ENCODE measurements around the gene FAM89B. TPM values are rescaled to one million over a fixed set of nuclear protein-coding genes. Genes with fewer than 3 reads are reported as not detected.

Gene FAM89B
- total and polyA plus RNA-seq, 2 donors (not counting 1 experiment from before 2014, with no cell fraction given), result 30.4 to 50.2 TPM

GRCh38 chr11:65536412-65537295 is 35.7 kb upstream of the FAM89B start:
- Histone ChIP-seq H3K79me2 (ENCODE audit: control insufficient read depth, insufficient read depth, low read length) (no peaks in the 10 kb centered on the region), H3K27me3 (replicated peaks in 1 of 4; ENCODE audit: control extremely low read depth in 1 of 4, control insufficient read depth in 3 of 4, insufficient read depth in 4 of 4, low read length in 3 of 4) (no peaks in the 10 kb centered on the region), H3K4me1 (ENCODE audit: control insufficient read depth in 2 of 2, insufficient read depth in 2 of 2, low read length in 2 of 2) (peaks cover 12 to 13% of the 10 kb centered on the region in 2 donors), H3K9ac (ENCODE audit: low read length) (no peak overlapping the region), H3K27ac (ENCODE audit: low read length in 2 of 2) (no peak overlapping the region), H3K9me3 (ENCODE audit: control extremely low read depth in 1 of 3, control insufficient read depth in 2 of 3, insufficient read depth in 1 of 3, low read length in 2 of 3) (no peaks in the 10 kb centered on the region), H4K20me1 (ENCODE audit: control insufficient read depth, insufficient read depth, low read length, poor library complexity, severe bottlenecking) (peaks cover 7% of the 10 kb centered on the region), H2AFZ (ENCODE audit: insufficient read depth, low read depth, low read length, poor library complexity, severe bottlenecking) (no peak overlapping the region), H3K36me3 (replicated peaks in 1 of 2; ENCODE audit: control extremely low read depth in 1 of 2, control insufficient read depth in 1 of 2, extremely low read depth in 1 of 2, insufficient read depth in 2 of 2, low read length in 1 of 2) (peaks cover 2 to 39% of the 10 kb centered on the region in 2 experiments), H3K4me2 (replicated peaks; ENCODE audit: low read depth, low read length, poor library complexity, severe bottlenecking) (no peak overlapping the region), H3K4me3 (ENCODE audit: control extremely low read depth in 1 of 5, extremely low read depth in 1 of 5, insufficient read depth in 1 of 5, low read depth in 2 of 5, low read length in 4 of 5) (no peak overlapping the region)
- Mint-ChIP-seq H3K4me3 (no peak overlapping the region), H3K4me1 (peaks cover 10% of the 10 kb centered on the region), H3K9me3 (ENCODE audit: insufficient read depth) (no peaks in the 10 kb centered on the region), H3K27me3 (no peaks in the 10 kb centered on the region), H3K27ac (no peak overlapping the region)
- DNase-seq, result no peak
- 94% methylated on average over 7 of the region's 12 CpGs for WGBS (ENCODE audit: insufficient coverage)
- ChIA-PET POLR2A (interaction anchor here (0.6 to 0.7 kb wide), 3 partner anchors 10 to 133 kb away, joined by 4 to 8 read pairs (median 4); no protein-coding TSS in a partner anchor), CTCF (interaction anchor here (0.5 to 2.5 kb wide), 5 partner anchors 15 to 85 kb away, joined by 3 to 9 read pairs (median 4); no protein-coding TSS in a partner anchor)
- intact Hi-C loops (cut with micrococcal nuclease), result no loop called here
- ATAC-seq (ENCODE audit: low read depth), result no peak
- TF ChIP-seq EZH2 (IDR thresholded peaks at IDR 0.05; ENCODE audit: borderline replicate concordance, insufficient read depth, low read depth, low read length, poor library complexity, severe bottlenecking), result no peak
- TF ChIP-seq, protein P1, sequence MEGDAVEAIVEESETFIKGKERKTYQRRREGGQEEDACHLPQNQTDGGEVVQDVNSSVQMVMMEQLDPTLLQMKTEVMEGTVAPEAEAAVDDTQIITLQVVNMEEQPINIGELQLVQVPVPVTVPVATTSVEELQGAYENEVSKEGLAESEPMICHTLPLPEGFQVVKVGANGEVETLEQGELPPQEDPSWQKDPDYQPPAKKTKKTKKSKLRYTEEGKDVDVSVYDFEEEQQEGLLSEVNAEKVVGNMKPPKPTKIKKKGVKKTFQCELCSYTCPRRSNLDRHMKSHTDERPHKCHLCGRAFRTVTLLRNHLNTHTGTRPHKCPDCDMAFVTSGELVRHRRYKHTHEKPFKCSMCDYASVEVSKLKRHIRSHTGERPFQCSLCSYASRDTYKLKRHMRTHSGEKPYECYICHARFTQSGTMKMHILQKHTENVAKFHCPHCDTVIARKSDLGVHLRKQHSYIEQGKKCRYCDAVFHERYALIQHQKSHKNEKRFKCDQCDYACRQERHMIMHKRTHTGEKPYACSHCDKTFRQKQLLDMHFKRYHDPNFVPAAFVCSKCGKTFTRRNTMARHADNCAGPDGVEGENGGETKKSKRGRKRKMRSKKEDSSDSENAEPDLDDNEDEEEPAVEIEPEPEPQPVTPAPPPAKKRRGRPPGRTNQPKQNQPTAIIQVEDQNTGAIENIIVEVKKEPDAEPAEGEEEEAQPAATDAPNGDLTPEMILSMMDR (IDR thresholded peaks at IDR 0.05), result no peak

DNA sequence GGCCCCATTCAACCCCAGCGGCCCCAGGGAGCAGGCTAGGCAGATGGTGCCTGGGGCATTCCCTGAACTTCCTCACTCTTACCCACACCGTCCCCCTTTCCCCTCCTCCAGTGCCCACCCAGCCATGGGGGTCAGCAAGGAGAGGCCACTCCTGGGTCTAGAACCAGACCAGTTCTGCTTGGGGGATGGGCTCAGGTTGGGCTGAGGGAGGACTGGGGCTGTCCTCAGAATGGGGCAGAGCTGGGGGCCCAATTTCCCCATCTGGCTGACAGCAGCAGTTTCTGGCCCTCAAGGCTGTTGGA is 35.1 kb upstream of the FAM89B start:
- intact Hi-C loops (cut with micrococcal nuclease), result no loop called here
- CTCF ChIA-PET, result interaction anchor here (0.5 to 2.5 kb wide), 2 partner anchors 15 to 84 kb away, joined by 3 to 9 read pairs; no protein-coding TSS in a partner anchor
- H3K27me3 Mint-ChIP-seq, result no peaks in the 10 kb centered on the region

More for the DNA sequence above, 35.1 kb upstream of the FAM89B start:
- no peak overlapping the region for H3K4me3 ChIP-seq (ENCODE audit: control extremely low read depth in 1 of 5, extremely low read depth in 1 of 5, insufficient read depth in 1 of 5, low read depth in 2 of 5, low read length in 4 of 5)
- ATAC-seq (ENCODE audit: low read depth) (no peak), DNase-seq (no peak)
- peaks cover 12 to 17% of the 10 kb centered on the region in 2 donors for H3K4me1 ChIP-seq (ENCODE audit: control insufficient read depth in 2 of 2, insufficient read depth in 2 of 2, low read length in 2 of 2)
- Mint-ChIP-seq H3K27ac (peak overlapping the region; percentile 29), H3K4me3 (peak overlapping the region; percentile 24), H3K9me3 (ENCODE audit: insufficient read depth) (no peaks in the 10 kb centered on the region), H3K4me1 (peaks cover 14% of the 10 kb centered on the region)
- no peaks in the 10 kb centered on the region for H3K27me3 ChIP-seq (replicated peaks in 1 of 4; ENCODE audit: control extremely low read depth in 1 of 4, control insufficient read depth in 3 of 4, insufficient read depth in 4 of 4, low read length in 3 of 4)
- H4K20me1 ChIP-seq (ENCODE audit: control insufficient read depth, insufficient read depth, low read length, poor library complexity, severe bottlenecking), result peaks cover 7% of the 10 kb centered on the region
- H3K9ac ChIP-seq (ENCODE audit: low read length), result no peak overlapping the region
- POLR2A ChIA-PET, result interaction anchor here (0.7 kb wide), 1 partner anchor 133 kb away, joined by 4 read pairs; no protein-coding TSS in a partner anchor
- H2AFZ ChIP-seq (ENCODE audit: insufficient read depth, low read depth, low read length, poor library complexity, severe bottlenecking), result no peak overlapping the region
- no peak overlapping the region for H3K4me2 ChIP-seq (replicated peaks; ENCODE audit: low read depth, low read length, poor library complexity, severe bottlenecking)
- H3K79me2 ChIP-seq (ENCODE audit: control insufficient read depth, insufficient read depth, low read length), result no peaks in the 10 kb centered on the region
- 91% methylated on average over 2 of the region's 2 CpGs for WGBS (ENCODE audit: insufficient coverage)
- peaks cover 2 to 36% of the 10 kb centered on the region in 2 experiments for H3K36me3 ChIP-seq (replicated peaks in 1 of 2; ENCODE audit: control extremely low read depth in 1 of 2, control insufficient read depth in 1 of 2, extremely low read depth in 1 of 2, insufficient read depth in 2 of 2, low read length in 1 of 2)
- H3K9me3 ChIP-seq (ENCODE audit: control extremely low read depth in 1 of 3, control insufficient read depth in 2 of 3, insufficient read depth in 1 of 3, low read length in 2 of 3), result no peaks in the 10 kb centered on the region
- TF ChIP-seq, protein P1 (IDR thresholded peaks at IDR 0.05), result no peak
- no peak for TF ChIP-seq EZH2 (IDR thresholded peaks at IDR 0.05; ENCODE audit: borderline replicate concordance, insufficient read depth, low read depth, low read length, poor library complexity, severe bottlenecking)
- no peak overlapping the region for H3K27ac ChIP-seq (ENCODE audit: low read length in 2 of 2)
